ENCODE measurements around the gene HPS5.
A peak's percentile ranks its signal among the peaks of the same experiment; 100 is the strongest.

HPS5 gene, protein sequence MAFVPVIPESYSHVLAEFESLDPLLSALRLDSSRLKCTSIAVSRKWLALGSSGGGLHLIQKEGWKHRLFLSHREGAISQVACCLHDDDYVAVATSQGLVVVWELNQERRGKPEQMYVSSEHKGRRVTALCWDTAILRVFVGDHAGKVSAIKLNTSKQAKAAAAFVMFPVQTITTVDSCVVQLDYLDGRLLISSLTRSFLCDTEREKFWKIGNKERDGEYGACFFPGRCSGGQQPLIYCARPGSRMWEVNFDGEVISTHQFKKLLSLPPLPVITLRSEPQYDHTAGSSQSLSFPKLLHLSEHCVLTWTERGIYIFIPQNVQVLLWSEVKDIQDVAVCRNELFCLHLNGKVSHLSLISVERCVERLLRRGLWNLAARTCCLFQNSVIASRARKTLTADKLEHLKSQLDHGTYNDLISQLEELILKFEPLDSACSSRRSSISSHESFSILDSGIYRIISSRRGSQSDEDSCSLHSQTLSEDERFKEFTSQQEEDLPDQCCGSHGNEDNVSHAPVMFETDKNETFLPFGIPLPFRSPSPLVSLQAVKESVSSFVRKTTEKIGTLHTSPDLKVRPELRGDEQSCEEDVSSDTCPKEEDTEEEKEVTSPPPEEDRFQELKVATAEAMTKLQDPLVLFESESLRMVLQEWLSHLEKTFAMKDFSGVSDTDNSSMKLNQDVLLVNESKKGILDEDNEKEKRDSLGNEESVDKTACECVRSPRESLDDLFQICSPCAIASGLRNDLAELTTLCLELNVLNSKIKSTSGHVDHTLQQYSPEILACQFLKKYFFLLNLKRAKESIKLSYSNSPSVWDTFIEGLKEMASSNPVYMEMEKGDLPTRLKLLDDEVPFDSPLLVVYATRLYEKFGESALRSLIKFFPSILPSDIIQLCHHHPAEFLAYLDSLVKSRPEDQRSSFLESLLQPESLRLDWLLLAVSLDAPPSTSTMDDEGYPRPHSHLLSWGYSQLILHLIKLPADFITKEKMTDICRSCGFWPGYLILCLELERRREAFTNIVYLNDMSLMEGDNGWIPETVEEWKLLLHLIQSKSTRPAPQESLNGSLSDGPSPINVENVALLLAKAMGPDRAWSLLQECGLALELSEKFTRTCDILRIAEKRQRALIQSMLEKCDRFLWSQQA

GRCh38 chr11:18321969-18322711, at the start of gene HPS5, which contains the start of gene GTF2H1:
TSS of gene HPS5 (minus strand) at chr11:18322140. CDS start at chr11:18317858, 4,282 bp downstream.
TSS of gene GTF2H1 (plus strand) at chr11:18322567. CDS start at chr11:18333075, 10,508 bp downstream.
- DNase-seq = peak; percentile 98
- Histone ChIP-seq H3K27ac (peak within 1 kb of the TSS; percentile 99), H3K27me3 (ENCODE audit: insufficient read depth, low read depth, severe bottlenecking) (no peaks in the 10 kb centered on the region), H3K36me3 (peaks cover 22% of the 10 kb centered on the region), H3K9me3 (ENCODE audit: severe bottlenecking) (no peaks in the 10 kb centered on the region), H3K4me3 (ENCODE audit: low read depth, low read length) (peak within 1 kb of the TSS; percentile 97)
- TF ChIP-seq CTCF (IDR thresholded peaks at IDR 0.05; ENCODE audit: low read depth, low read length) = no peak

DNA sequence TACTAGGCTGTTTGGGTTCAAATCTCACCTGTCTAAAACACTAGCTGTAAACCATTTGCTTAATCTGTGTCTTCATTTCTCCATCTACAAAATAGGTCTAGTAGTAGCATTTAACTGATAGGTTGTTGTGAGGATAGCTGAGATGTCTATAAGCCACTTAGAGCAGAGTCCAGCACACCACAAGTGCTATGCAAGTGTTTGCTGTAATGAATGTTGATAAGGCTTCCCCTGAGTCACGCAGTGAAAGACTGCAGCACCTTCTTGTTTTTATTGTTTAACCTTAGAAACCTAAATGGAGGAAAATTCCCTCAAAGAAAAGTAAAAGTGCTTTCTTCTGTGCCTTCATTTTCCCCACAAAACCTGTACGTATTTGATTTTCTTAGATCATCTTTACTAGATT, 49.3 kb upstream of the HPS5 start:
- H3K27ac ChIP-seq = no peak overlapping the region
- H3K36me3 ChIP-seq = peaks cover 9% of the 10 kb centered on the region
- no peaks in the 10 kb centered on the region for H3K27me3 ChIP-seq (ENCODE audit: insufficient read depth, low read depth, severe bottlenecking)
- no peaks in the 10 kb centered on the region for H3K9me3 ChIP-seq (ENCODE audit: severe bottlenecking)
- TF ChIP-seq CTCF (IDR thresholded peaks at IDR 0.05; ENCODE audit: low read depth, low read length) = no peak
- H3K4me3 ChIP-seq (ENCODE audit: low read depth, low read length) = no peak overlapping the region
- DNase-seq = no peak

- no peak for TF ChIP-seq CTCF (IDR thresholded peaks at IDR 0.05; ENCODE audit: low read depth, low read length)
Observed at GRCh38 chr11:18369398-18369797, 47.5 kb upstream of the HPS5 start.

GRCh38 chr11:18368221-18368620, 46.3 kb upstream of the HPS5 start:
- H3K27ac ChIP-seq = no peak overlapping the region
- no peak for TF ChIP-seq CTCF (IDR thresholded peaks at IDR 0.05; ENCODE audit: low read depth, low read length)
- DNase-seq = no peak
- no peak overlapping the region for H3K4me3 ChIP-seq (ENCODE audit: low read depth, low read length)
- H3K27me3 ChIP-seq (ENCODE audit: insufficient read depth, low read depth, severe bottlenecking) = no peaks in the 10 kb centered on the region
- H3K36me3 ChIP-seq = peaks cover 36% of the 10 kb centered on the region
- H3K9me3 ChIP-seq (ENCODE audit: severe bottlenecking) = no peaks in the 10 kb centered on the region

More at GRCh38 chr11:18369398-18369797, 47.5 kb upstream of the HPS5 start:
- Histone ChIP-seq H3K4me3 (ENCODE audit: low read depth, low read length) (no peak overlapping the region), H3K27me3 (ENCODE audit: insufficient read depth, low read depth, severe bottlenecking) (no peaks in the 10 kb centered on the region), H3K9me3 (ENCODE audit: severe bottlenecking) (no peaks in the 10 kb centered on the region), H3K36me3 (peaks cover 24% of the 10 kb centered on the region), H3K27ac (no peak overlapping the region)
- no peak for DNase-seq

DNA sequence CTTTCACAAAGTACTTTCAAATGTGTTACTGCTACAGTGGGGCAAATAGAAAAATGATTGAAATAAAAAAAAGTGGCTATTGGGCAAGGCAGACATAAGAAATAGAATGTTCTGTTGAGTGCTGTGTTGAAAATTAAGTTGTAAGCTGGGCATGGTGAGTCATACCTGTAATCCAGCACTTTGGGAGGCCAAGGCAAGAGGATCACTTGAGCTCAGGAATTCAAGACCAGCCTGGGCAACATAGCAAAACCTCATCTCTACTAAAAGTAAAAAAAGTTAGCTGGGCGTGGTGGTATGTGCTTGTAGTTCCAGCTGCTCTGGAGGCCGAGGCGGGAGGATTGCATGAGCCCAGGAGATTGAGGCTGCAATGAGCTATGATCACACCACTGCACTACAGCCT, 45.5 kb upstream of the HPS5 start:
- Histone ChIP-seq H3K27ac (no peak overlapping the region), H3K27me3 (ENCODE audit: insufficient read depth, low read depth, severe bottlenecking) (no peaks in the 10 kb centered on the region), H3K9me3 (ENCODE audit: severe bottlenecking) (no peaks in the 10 kb centered on the region), H3K4me3 (ENCODE audit: low read depth, low read length) (no peak overlapping the region), H3K36me3 (peaks cover 41% of the 10 kb centered on the region)
- no peak for DNase-seq
- no peak for TF ChIP-seq CTCF (IDR thresholded peaks at IDR 0.05; ENCODE audit: low read depth, low read length)
